ENCODE results near the gene SPEF2.
"Not testable (repeated sequence)": the region's sequence is repeated elsewhere in the genome, so short reads cannot be mapped to it uniquely, and the experiment has no call there.

The SPEF2 gene

DNA sequence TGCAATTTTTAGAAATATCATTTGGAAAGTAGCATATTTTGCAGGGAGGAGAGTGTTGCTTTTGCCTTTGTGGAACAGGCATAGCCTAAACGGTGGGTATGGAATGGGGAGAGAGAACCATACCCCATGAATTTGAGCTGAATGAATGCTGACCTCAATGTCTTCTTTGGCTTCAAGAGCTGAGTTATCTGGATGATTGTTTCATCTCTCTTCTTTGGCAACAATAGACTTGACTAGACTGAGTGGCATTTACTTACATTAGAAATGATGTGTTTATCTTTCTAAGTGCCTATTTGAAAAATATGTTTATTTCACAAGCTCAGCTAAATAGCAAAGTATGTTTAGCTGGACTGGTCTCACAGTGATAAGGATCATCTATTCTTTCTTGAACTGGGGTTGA, 42.8 kb downstream of the SPEF2 start:
- DNase-seq = no peak

DNA sequence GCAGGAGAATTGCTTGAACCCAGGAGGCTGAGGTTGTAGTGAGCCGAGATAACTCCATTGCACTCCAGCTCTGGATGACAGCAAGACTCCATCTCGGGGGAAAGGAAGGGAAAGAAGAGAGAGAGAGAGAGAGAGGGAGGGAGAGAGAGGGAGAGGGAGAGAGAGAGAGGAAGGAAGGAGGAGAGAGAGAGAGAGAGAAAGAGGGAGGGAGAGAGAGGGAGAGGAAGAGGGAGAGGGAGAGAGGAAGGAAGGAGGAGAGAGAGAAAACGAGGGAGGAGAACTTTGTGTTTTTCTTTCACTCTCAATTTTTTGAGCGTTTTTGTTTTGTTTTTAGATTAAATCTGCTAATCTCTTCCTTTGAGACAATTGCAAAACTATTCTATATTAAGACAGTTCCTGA, 46.9 kb downstream of the SPEF2 start:
- DNase-seq = no peak

- DNase-seq = peak; percentile 25 to 59
Observed at GRCh38 chr5:35665096-35665495, 47.4 kb downstream of the SPEF2 start.

DNA sequence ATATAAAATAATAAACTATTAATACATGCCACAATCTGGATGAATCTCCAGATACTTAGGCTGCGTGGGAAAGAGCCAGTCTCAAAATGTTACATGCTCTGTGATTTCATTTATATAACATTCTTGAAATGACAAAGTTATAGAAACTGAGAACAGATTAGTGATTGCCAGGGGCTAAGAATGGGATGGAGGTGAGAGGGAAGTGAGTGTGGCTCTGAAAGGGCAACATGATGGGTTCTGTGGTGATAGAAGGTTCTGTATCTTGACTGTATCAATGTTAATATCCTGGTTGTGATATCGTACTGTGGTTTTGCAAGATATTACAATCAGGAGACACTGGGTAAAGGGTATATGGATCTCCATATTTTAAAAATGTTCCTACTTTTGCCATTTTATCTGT, 50.7 kb downstream of the SPEF2 start:
- no peak for DNase-seq

DNA sequence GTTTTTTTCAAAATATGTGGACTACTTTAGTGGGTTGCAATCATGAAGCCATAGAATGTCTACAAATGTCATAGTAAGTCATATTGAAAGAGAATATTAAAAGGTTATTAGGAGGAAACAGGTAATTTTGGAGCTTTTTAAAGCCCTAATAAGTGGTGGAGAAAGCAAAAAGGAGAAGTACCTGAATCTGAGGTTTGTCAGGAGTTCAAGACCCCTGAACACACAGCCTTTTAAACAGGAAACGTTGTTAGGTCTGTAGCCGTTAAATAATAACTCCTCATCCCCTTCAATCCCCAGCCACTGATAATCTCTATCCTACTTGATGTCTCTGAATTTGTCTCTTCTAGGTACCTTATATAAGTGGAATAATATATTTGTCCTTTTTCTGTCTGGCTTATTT, 51.1 kb downstream of the SPEF2 start:
- DNase-seq = no peak

DNA sequence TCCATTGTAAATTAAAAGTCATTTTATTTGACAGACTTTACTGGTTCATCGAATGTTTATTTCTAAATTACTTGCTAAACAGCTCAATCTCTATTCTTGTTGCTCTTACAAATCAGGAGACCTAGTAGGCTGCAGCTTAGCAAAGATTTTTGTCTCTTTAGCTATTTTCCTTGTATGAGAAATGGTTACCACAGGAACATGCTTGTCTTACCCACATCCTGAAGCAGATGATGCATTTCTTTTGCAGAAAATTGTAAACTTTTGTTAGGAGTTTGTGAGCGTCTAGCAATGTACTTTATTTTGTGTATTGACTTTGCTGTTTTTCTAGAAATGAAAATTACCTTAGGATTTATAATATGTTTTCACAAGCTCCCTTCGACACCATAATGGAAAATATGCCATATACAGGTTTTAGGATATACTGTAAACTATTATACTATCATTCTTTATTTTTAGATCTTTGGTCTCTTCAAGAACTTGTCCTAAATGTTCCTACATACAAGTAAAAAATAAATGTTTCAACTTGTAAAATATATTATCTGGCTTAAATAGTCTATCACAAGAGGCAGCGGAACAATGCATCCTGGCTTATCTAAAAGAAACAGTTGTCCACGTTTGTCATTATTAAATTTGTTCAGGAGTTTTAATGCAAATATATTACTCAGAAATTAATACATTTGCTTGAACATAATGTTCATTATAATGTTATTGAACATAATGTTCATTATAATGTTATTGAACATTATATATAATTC, 54.1 kb downstream of the SPEF2 start:
- no peak for DNase-seq

DNA sequence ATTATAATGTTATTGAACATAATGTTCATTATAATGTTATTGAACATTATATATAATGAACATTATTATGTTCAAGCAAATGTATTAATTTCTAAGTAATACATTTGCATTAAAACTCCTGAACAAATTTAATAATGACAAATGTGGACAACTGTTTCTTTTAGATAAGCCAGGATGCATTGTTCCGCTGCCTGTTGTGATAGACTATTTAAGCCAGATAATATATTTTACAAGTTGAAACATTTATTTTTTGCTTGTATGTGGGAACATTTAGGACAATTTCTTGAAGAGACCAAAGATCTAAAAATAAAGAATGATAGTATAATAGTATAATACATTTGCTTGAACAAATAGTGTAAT, 54.6 kb downstream of the SPEF2 start:
- DNase-seq = not testable (repeated sequence)

DNA sequence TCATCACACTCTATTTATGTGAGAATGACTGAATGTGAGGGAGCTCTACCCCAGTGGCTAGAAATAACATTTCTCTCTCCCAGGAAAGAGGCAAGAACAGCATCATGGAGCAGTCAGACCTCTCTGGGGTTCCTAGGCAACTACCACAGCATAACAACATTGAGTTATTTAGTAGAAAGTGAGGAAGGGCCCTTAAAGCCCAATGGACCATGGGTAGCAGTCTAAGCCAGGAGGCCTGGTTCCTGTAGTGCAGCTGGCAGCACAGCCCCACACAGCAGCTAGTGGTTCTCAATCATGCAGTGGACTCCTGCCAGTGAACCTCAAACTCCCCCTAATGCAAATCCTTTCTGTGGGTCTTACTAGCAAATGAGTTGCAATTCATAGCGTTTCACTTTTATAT, 55.3 kb downstream of the SPEF2 start:
- no peak for DNase-seq

- no peak for DNase-seq
Observed at GRCh38 chr5:35674049-35674448, 56.4 kb downstream of the SPEF2 start.

GRCh38 chr5:35675392-35675791, 57.7 kb downstream of the SPEF2 start:
- DNase-seq = no peak

GRCh38 chr5:35677878-35678277, 60.2 kb downstream of the SPEF2 start:
- no peak for DNase-seq

GRCh38 chr5:35678661-35679060, 61.0 kb downstream of the SPEF2 start:
- no peak for DNase-seq

GRCh38 chr5:35679357-35679756, 61.7 kb downstream of the SPEF2 start:
- no peak for DNase-seq

DNA sequence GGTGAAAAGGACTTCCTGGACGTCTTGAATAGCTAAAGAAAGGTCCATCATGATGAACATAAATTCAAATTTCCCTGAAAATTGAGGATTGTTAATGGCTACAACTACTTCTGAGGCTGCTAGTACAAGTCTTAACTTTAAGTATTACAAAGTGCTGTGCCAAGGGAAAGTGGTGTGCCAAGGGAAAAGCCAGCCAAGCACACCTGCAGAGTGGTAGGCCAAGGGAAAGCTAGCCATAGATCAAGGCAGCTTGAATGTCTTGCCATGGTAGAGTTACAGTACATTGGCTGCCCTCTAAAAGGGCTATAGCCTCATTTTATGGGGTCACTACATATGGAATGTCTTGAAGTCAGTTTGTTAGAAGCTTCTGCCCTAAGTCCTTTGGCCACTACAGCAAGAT, 64.2 kb downstream of the SPEF2 start:
- no peak for DNase-seq

DNA sequence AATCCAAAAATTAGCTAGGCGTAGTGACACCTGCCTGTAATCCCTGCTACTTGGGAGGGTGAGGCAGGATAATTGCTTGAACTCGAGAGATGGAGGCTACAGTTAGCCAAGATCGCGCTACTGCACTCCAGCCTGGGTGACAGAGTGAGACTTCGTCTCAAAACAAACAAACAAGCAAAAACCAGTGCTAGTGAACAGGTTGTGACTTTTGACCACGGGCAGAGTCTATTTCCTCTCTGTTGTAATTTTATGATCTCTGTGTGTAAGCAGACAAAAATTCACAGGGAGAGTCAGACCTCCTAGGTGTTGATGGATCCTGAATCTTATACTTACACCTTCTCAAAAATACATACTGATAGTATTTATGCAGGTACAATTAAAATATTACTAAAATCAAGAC, 65.8 kb downstream of the SPEF2 start:
- no peak for DNase-seq

DNA sequence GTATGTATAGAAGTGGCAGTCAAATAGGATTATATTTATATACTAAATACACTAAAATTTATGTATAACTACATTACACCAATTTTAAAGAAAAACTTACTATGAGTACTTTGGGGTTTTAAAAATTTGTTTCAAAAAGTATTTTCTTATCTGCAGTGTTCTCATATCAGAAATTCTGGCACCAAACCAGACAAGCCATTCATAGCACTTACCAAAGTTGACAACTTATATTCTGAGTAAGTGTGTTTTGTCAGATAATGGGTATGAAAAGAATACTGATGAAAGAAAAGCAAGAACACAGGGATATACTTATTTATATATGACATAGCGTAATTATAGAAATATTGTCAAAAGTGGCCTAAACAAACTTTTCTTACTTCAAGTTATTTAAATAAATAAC, 67.5 kb downstream of the SPEF2 start:
- no peak for DNase-seq

GRCh38 chr5:35687961-35688360, 70.3 kb downstream of the SPEF2 start:
- DNase-seq = no peak

DNA sequence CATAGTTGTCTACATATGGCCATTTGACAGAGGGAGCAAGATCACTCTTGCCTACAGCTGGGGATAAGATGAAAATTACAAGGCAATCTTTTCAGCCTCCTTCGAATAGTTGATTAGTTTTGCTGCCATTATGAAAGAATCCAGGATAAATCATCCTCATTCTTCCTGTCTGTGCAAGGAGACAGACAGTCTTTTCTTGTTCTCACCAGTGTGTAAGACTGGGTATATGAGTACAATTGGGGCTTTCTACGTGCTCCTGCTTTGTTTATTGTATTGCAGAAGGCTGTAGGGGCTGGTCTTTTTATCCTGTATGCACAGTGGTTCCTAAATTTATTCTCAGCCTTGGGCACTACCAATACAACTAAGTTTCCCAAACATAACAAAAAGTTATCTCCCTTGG, 76.8 kb downstream of the SPEF2 start:
- DNase-seq = no peak

DNA sequence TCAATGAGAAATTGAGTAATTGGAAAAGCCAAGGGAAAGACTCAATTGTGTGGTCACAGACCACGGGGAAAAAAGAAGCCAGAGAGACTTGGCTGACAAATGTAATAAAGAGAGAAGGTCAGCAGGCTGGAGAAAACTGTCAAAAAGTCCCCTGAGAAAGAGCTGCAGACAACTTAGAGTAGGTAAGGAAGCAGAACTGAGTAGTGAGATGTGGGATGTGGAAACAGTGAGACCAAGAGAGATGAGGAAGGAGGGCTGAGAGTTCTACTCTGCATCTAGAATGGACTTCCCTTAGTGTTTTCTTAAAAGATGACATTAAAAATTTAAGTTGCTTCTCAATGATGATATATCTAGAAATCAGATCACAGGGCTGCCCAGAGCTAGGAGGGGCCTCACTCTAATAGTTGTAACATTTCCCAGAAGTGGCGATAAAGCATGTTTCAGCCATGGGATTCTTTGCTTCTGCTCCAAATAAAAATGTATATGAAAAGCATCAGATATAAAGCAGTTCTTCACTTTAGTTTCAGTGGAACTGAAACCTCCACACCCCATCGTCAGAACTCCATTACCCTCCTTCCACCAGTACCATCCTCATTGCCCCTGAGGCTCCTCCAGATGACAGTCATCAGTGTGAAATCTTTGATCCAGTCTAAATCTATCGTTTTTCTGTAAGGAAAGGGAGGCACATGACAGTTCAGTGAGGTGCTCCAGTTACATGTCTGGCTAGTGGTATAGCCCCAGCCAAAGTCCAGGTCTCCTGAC, 80.6 kb downstream of the SPEF2 start:
- peak; percentile 26 to 55 for DNase-seq

- DNase-seq = no peak
Observed at GRCh38 chr5:35707659-35708058, 90.0 kb downstream of the SPEF2 start.

DNA sequence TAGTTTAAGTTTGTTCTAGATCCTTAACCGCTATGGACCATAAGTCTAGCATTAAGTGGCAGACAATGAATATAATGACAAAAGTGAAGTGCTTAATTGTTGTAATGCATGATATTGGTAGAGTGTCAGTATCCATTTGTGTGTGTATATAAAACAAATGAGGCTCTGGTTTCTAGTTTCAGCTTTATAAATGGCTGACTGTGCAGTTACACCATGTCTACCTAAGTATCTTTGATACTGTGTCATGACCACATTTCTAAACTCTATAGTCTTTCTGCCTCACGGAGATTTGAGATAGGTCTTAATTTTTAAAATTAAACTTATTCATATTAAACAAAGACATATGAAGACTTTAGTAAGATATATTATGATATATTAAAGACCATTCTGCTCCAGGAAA, 92.0 kb downstream of the SPEF2 start:
- DNase-seq = no peak

GRCh38 chr5:35717718-35718117, 100.1 kb downstream of the SPEF2 start:
- no peak for DNase-seq

DNA sequence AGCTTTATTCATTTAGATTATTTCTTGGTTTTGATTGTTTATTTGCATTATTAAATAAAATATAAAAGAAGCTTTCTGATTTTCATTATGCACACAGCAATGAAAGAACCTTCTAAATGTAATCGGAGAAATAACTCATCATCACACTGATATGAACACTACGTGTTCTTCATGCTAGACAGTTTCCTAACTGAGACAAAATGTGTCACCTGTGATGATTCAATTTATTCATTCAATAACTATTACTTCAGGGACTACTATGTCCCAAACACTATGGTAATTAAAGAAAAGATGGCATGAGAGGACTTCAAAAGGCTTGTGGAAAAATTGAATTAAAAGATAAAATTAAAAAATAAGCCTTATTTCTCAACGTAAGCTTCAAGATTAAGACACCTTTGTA, 118.1 kb downstream of the SPEF2 start:
- DNase-seq = no peak

DNA sequence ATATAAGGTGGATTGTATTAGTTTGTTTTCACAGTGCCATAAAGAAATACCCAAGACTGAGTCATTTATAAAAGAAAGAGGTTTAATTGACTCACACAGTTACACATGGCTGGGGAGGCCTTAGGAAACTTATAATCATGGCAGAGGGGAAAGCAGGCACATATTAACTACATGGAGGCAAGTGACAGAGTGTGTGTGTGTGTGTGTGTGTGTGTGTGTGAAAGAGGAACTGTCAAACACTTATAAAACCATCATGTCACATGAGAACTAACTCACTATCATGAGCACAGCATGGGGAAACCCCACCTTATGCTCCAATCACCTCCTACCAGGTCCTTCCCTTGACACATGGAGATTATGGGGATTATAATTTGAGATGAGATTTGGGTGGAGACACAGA, 118.6 kb downstream of the SPEF2 start:
- peak; percentile 36 to 61 for DNase-seq
